ENCODE results near the gene NR2C2.

DNA sequence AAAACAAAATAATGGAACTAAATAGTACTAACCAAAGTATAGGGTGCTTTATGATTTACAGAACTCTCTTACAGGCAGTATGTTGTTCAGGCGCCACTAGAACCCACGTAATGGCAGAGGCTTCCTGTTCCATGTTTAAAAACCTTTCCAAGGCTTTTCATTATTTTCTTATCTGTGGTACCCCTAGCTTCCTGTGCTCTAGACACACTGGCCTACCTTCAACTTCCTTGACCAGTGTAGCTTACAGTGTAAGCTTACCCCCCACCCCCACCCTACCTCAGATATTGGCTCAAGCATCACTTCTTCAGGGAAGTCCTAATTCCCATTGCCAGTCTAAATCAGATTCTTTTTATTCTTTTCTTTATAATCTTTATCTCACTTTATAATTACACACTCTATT is 2.9 kb downstream of the NR2C2 start:
- no peak for TF ChIP-seq CTCF (IDR thresholded peaks at IDR 0.05; ENCODE audit: borderline replicate concordance, extremely low read depth, low read length, poor library complexity, severe bottlenecking)
- TF ChIP-seq EZH2 (IDR thresholded peaks at IDR 0.05; ENCODE audit: borderline replicate concordance, low read depth, low read length, severe bottlenecking): no peak
